OCI-LY1 (cell line): ENCODE data around the gene IGLL5.

Experiments
- EZH2 ChIP-seq: fragments of 200-600 bp; sonication (generic), shearing (Covaris generic); IDR thresholded peaks from 2 replicates; pipeline ENCODE4 v1.8.0; 2017; ENCODE audit warnings: borderline replicate concordance, mixed run types, mild to moderate bottlenecking, antibody characterized with exemption, low read length, moderate library complexity, mixed read lengths
- TF ChIP-seq, protein P1 (sequence below): fragments of 200-600 bp; sonication (generic), shearing (Covaris generic); IDR thresholded peaks from 2 replicates; pipeline ENCODE4 v1.5.1; 2017; ENCODE audit warnings: mild to moderate bottlenecking, antibody characterized with exemption, low read length, moderate library complexity, mixed read lengths

DNA sequence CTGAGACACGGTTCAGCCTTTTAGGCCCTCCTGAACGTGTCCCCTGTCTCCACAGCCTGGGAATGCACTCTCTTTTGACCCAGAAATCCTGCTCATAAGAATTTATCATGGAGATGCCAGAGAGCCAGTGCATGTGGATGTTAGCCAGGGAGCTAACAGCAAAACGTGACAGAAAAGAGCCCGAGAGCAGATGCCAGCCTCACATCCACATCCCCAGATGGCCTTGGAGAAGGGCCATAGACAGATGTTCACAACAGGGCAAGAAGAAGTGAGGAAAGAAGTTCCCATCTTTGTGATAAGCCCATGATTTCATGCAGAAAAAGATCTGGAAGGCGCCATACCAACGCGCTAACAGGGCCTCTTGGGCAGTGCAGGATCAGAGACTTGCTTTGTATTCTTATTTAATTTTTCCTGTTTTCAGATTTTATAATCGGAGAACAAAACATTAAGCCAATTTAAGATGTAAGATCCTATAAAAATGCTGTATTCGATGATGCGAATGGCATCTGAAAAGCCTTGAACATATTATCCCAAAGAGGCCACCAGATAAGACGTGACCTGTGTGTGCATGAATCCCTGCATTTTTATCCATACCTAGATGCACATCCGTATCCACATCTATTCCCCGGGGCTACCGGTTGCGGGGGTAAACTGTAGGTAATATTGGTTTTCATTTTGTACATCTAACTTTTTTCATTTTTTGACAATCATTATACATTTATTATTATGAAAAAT is 48.7 kb downstream of the IGLL5 start:
- TF ChIP-seq EZH2, result no peak
- TF ChIP-seq, protein P1, sequence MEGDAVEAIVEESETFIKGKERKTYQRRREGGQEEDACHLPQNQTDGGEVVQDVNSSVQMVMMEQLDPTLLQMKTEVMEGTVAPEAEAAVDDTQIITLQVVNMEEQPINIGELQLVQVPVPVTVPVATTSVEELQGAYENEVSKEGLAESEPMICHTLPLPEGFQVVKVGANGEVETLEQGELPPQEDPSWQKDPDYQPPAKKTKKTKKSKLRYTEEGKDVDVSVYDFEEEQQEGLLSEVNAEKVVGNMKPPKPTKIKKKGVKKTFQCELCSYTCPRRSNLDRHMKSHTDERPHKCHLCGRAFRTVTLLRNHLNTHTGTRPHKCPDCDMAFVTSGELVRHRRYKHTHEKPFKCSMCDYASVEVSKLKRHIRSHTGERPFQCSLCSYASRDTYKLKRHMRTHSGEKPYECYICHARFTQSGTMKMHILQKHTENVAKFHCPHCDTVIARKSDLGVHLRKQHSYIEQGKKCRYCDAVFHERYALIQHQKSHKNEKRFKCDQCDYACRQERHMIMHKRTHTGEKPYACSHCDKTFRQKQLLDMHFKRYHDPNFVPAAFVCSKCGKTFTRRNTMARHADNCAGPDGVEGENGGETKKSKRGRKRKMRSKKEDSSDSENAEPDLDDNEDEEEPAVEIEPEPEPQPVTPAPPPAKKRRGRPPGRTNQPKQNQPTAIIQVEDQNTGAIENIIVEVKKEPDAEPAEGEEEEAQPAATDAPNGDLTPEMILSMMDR, result no peak
